HG02852 (cell line): ENCODE data around the gene HMHB1.

Source experiments
- ATAC-seq: cut with Tn5 transposase; IDR thresholded peaks from one replicate; pipeline ENCODE4 v1.9.1; 2021; ENCODE audit warnings: mild to moderate bottlenecking, moderate library complexity; ENCODE audit not compliant: unreplicated experiment

HMHB1 gene

DNA sequence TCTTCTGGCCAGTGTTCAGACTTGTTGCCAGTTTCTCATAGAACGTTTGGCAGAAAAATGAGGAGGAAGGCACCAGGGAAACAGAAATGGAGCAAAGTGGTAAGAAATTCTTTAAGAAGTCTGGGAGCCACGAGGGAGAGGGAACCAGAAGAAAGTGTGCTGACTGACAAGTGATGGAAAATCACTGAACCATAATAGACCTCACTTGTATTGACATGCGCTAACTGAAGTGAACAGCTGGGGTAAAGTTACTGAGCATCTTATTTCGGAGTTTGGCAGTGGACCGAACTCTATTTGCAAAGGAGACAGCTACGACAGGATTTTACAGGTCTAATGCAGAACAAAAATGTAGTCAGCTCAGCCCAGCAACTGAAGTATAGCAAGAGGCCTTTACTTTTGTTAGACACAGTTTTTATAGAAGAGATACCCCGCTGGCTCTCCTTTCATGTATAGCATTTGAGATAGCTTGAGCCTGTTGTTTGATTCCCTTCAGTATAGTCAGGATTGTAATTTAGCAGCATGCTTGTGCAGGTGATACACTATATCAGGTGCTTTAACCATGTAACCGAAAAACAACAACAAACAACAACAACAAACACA is 53.6 kb downstream of the HMHB1 start:
- ATAC-seq: no peak
